A673 (cell line): Measurements from ENCODE around the gene AP2A1. TPM values are rescaled to one million over a fixed set of nuclear protein-coding genes. Genes with fewer than 3 reads are reported as not detected.

Experiments
- BruUV-seq: library from RNA; stranded (reverse); fragments of 400-500 nt; replicated peaks from 2 replicates; lab custom pipeline; 2021; lab: Mats Ljungman, UMichigan
- CTCF ChIA-PET: fragments of 300-600 bp; sonication (Branson Sonifier 250); formaldehyde crosslinking; loops from one replicate; lab custom pipeline; 2022; ENCODE audit warnings: antibody characterized with exemption; lab: Charles Lee
- POLR2A ChIA-PET: fragments of 300-600 bp; sonication (Branson Sonifier 250); formaldehyde crosslinking; loops from one replicate; lab custom pipeline; 2022; ENCODE audit warnings: antibody characterized with exemption; ENCODE audit not compliant: low non-redundant PET; lab: Charles Lee
- DNase-seq: peaks from one replicate; pipeline ENCODE4 v3.0.0-alpha.2; 2015; ENCODE audit warnings: low spot score
- H3K27ac ChIP-seq: fragments of 200-600 bp; sonication (generic); 2 replicates; pipeline ENCODE4 v1.5.1; 2016; ENCODE audit warnings: mixed run types, low read depth, mild to moderate bottlenecking, mixed read lengths, antibody characterized with exemption, low read length; ENCODE audit not compliant: poor library complexity, severe bottlenecking
- H3K27me3 ChIP-seq: fragments of 200-600 bp; sonication (generic); replicated peaks from 2 replicates; pipeline ENCODE4 v1.6.1; 2017; ENCODE audit warnings: mixed run types, low read depth, mild to moderate bottlenecking, mixed read lengths, antibody characterized with exemption, low read length; ENCODE audit not compliant: insufficient read depth, poor library complexity
- H3K36me3 ChIP-seq: fragments of 200-600 bp; sonication (generic); 2 replicates; pipeline ENCODE4 v1.6.1; 2016; ENCODE audit warnings: mixed run types, mild to moderate bottlenecking, mixed read lengths, antibody characterized with exemption, low read length; ENCODE audit not compliant: insufficient read depth, poor library complexity, severe bottlenecking
- H3K4me1 ChIP-seq: fragments of 200-600 bp; sonication (generic); 2 replicates; pipeline ENCODE4 v1.6.1; 2017; ENCODE audit warnings: mixed run types, mild to moderate bottlenecking, mixed read lengths, antibody characterized with exemption, low read length; ENCODE audit not compliant: insufficient read depth, poor library complexity, severe bottlenecking
- H3K4me3 ChIP-seq: fragments of 200-600 bp; sonication (generic); 2 replicates; pipeline ENCODE4 v1.5.1; 2016; ENCODE audit warnings: low read depth, mixed run types, mild to moderate bottlenecking, mixed read lengths, low read length; ENCODE audit not compliant: poor library complexity, severe bottlenecking
- H3K9me3 ChIP-seq: fragments of 200-600 bp; sonication (generic); 2 replicates; pipeline ENCODE4 v1.6.1; 2016; ENCODE audit warnings: mixed run types, low read depth, mild to moderate bottlenecking, mixed read lengths, antibody characterized with exemption, low read length; ENCODE audit not compliant: poor library complexity, severe bottlenecking
- EZH2 ChIP-seq: fragments of 200-600 bp; sonication (generic); IDR thresholded peaks from 2 replicates; pipeline ENCODE4 v1.6.1; 2017; ENCODE audit warnings: borderline replicate concordance, low read depth, mild to moderate bottlenecking, mixed read lengths, antibody characterized with exemption, low read length; ENCODE audit not compliant: poor library complexity, severe bottlenecking
- intact Hi-C: fragments of 100-400 bp; cut with micrococcal nuclease; formaldehyde crosslinking; loops from one replicate; pipeline ENCODE4 v1.10.0; 2022; ENCODE audit not compliant: unreplicated experiment
- total RNA-seq: library from RNA; stranded (reverse); gene quantifications from 2 replicates; pipeline ENCODE4 v1.2.3, GENCODE V29; 2021
- TF ChIP-seq, protein P1 (sequence below): fragments of 300-800, 200-600 bp; sonication (generic); conservative IDR thresholded peaks from 2 replicates; pipeline ENCODE4 v1.5.1; 2017; ENCODE audit warnings: low read depth, mild to moderate bottlenecking, antibody characterized with exemption, low read length, moderate library complexity, mixed read lengths

The AP2A1 gene
- total RNA-seq, 1 experiment from 2014 or later = 80.1 TPM

DNA sequence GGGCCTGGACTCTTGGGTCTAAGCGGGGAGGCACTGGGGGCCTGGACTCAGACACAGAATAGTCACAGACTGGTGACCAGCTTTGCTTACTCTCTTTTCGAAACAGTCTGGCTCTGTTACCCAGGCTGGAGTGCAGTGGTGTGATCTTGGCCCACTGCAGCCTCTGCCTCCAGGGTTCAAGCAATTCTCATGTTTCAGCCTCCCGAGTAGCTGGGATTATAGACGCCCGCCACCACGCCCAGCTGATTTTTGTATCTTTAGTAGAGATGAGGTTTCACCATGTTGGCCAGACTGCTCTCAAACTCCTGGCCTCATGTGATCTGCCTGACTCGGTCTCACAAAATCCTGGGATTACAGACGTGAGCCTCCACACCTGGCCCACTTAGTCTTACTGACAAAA, 62.4 kb downstream of the AP2A1 start:
- Histone ChIP-seq H3K27me3 (no peaks in the 10 kb centered on the region), H3K9me3 (no peaks in the 10 kb centered on the region), H3K4me1 (no peaks in the 10 kb centered on the region), H3K36me3 (peaks cover 42% of the 10 kb centered on the region), H3K27ac (no peak overlapping the region), H3K4me3 (no peak overlapping the region)
- intact Hi-C loops = no loop called here
- ChIA-PET POLR2A (no interaction called here), CTCF (no interaction called here)
- no peak for TF ChIP-seq EZH2
- TF ChIP-seq, protein P1, sequence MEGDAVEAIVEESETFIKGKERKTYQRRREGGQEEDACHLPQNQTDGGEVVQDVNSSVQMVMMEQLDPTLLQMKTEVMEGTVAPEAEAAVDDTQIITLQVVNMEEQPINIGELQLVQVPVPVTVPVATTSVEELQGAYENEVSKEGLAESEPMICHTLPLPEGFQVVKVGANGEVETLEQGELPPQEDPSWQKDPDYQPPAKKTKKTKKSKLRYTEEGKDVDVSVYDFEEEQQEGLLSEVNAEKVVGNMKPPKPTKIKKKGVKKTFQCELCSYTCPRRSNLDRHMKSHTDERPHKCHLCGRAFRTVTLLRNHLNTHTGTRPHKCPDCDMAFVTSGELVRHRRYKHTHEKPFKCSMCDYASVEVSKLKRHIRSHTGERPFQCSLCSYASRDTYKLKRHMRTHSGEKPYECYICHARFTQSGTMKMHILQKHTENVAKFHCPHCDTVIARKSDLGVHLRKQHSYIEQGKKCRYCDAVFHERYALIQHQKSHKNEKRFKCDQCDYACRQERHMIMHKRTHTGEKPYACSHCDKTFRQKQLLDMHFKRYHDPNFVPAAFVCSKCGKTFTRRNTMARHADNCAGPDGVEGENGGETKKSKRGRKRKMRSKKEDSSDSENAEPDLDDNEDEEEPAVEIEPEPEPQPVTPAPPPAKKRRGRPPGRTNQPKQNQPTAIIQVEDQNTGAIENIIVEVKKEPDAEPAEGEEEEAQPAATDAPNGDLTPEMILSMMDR = no peak
- DNase-seq = no peak
- BruUV-seq = no TSS peak

DNA sequence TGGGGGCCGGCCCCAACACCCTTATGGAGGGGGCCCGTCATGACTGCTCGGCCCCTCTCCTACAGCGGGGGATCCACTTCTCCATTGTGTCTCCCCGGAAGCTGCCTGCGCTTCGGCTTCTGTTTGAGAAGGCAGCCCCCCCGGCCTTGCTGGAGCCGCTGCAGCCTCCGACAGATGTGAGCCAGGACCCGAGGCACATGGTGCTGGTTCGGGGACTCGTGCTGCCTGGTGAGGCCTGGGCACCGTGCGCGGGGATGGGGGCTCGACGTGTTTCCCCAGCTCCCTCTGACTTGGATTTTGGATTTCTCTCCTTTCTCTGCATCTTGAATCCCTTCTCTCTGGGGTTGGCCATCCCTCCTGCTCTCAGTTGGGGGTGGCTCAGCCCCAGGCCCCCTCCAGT, 62.9 kb downstream of the AP2A1 start:
- CTCF ChIA-PET = no interaction called here
- no peak for DNase-seq
- H3K27ac ChIP-seq = no peak overlapping the region
- intact Hi-C loops = no loop called here
- BruUV-seq = no TSS peak
- H3K27me3 ChIP-seq = no peaks in the 10 kb centered on the region
- TF ChIP-seq, protein P1 = no peak
- TF ChIP-seq EZH2 = no peak
- no peaks in the 10 kb centered on the region for H3K4me1 ChIP-seq
- no peak overlapping the region for H3K4me3 ChIP-seq
- peaks cover 44% of the 10 kb centered on the region for H3K36me3 ChIP-seq
- POLR2A ChIA-PET = no interaction called here
- no peaks in the 10 kb centered on the region for H3K9me3 ChIP-seq

DNA sequence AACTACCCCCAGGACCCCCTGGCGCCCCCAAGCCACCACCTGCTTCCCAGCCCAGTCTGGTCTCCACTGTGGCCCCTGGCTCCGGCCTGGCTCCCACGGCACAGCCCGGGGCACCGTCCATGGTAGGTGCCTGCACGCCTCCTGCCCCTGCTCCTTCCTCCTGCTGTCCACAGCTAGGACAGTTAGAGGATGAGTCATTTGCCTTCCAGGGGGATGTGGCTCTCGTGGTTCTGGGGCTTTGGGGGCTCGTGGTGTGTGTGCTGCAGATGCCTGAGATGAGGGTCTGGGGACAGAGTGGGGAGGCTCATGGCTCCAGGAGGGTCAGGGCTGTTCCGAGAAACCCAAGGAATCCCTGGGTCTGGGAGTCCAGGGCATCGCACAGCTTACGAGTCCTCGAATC, 64.0 kb downstream of the AP2A1 start:
- Histone ChIP-seq H3K9me3 (no peaks in the 10 kb centered on the region), H3K27ac (no peak overlapping the region), H3K4me3 (no peak overlapping the region), H3K27me3 (no peaks in the 10 kb centered on the region), H3K4me1 (no peaks in the 10 kb centered on the region), H3K36me3 (peaks cover 52% of the 10 kb centered on the region)
- intact Hi-C loops = no loop called here
- POLR2A ChIA-PET = no interaction called here
- no TSS peak for BruUV-seq
- TF ChIP-seq, protein P1 = no peak
- TF ChIP-seq EZH2 = no peak
- DNase-seq = no peak
- CTCF ChIA-PET = no interaction called here
